ENCODE measurements around the gene MTA1.

DNA sequence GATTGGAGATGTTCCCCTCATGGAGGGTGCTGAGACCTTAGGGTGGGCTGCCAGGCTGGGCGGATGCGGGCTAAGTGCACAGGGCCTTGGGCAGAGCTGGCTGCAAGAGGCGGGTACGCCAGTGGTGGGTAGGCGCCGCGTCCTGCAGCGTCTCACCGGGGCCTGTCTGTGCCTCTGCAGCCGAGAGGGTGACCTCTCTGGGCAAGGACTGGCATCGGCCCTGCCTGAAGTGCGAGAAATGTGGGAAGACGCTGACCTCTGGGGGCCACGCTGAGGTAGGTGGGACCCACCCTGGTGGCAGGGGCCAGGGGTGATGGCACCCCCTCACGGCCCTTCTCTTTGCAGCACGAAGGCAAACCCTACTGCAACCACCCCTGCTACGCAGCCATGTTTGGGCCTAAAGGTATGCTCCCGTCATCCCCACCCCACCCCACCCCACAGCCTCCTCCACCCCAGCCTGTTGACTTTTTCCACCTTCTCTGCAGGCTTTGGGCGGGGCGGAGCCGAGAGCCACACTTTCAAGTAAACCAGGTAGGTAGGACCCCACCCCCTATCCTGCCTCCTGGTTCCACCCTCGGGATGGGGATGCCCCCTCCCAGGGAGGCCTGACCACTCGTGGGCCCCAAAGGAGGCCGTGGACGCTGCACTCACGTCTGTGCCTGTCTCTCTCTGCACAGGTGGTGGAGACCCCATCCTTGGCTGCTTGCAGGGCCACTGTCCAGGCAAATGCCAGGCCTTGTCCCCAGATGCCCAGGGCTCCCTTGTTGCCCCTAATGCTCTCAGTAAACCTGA lies 68.6 kb downstream of the MTA1 start:
- no peak for TF ChIP-seq YY1 (IDR thresholded peaks at IDR 0.05; ENCODE audit: insufficient read depth, insufficient read length)
- no peak for TF ChIP-seq ZNF274 (IDR thresholded peaks at IDR 0.05; ENCODE audit: low read depth, low read length)
